ENCODE results near the gene PLCD4.

PLCD4 gene

DNA sequence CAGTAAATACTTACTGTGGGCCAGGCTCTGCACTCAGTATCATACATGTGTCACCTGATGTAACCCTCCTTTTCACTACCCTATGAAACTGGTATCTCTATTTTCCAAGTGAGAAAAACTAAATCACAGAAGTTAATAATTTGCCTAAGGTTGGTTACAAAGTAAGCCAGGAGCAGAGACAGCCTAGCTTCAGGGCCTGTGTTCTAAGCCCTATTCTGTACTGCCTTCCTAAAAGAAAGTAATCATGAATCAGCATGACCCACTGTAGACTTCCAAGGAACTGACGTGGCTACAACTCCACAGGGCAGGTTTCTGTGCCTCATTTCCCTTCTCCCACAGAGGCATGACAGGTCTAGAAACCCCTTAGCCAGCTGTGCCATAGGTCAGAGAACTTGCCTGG is 37.4 kb downstream of the PLCD4 start:
- TF ChIP-seq, protein P1, sequence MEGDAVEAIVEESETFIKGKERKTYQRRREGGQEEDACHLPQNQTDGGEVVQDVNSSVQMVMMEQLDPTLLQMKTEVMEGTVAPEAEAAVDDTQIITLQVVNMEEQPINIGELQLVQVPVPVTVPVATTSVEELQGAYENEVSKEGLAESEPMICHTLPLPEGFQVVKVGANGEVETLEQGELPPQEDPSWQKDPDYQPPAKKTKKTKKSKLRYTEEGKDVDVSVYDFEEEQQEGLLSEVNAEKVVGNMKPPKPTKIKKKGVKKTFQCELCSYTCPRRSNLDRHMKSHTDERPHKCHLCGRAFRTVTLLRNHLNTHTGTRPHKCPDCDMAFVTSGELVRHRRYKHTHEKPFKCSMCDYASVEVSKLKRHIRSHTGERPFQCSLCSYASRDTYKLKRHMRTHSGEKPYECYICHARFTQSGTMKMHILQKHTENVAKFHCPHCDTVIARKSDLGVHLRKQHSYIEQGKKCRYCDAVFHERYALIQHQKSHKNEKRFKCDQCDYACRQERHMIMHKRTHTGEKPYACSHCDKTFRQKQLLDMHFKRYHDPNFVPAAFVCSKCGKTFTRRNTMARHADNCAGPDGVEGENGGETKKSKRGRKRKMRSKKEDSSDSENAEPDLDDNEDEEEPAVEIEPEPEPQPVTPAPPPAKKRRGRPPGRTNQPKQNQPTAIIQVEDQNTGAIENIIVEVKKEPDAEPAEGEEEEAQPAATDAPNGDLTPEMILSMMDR (conservative IDR thresholded peaks at IDR 0.05; ENCODE audit: control insufficient read depth, insufficient read depth, low read depth, low read length): no peak
- DNase-seq (ENCODE audit: low read depth): peak; percentile 87
- H3K4me3 ChIP-seq (ENCODE audit: control insufficient read depth, low read depth, low read length): no peak overlapping the region

DNA sequence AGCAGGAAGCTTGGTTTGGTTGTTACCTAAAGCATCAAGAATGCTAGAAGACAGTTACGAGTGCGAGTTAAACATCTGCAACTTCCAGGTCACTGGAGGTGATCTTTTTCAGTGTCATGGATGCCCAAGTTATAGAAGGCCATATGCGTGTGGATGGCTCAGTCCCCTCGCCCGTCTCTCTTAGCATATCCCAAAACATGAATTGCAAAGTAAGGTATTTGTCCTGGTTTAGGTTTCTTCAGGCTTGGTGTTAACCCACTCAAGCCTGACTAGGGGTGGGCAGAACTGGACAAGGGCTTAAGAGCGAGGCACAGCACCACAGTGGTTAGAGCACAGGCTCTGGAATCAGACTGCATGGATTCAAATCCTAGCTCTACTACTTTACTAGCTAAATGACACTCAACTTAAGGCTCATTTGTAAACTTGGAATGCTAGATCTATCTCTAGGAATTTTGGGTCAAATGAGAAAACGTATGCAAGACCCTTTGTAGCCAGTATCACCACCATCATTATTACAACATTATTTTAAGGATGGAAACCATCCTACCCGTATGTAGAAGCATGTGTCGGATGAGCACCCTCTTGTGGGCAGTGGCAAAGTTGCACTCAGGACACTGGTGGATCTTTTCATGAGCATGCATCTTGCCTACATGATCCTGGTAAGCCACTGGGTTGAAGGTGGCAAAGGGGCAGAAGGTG is 40.5 kb downstream of the PLCD4 start:
- TF ChIP-seq, protein P1 (conservative IDR thresholded peaks at IDR 0.05; ENCODE audit: control insufficient read depth, insufficient read depth, low read depth, low read length): peak; percentile 91
- no peak overlapping the region for H3K4me3 ChIP-seq (ENCODE audit: control insufficient read depth, low read depth, low read length)
- DNase-seq (ENCODE audit: low read depth): peak; percentile 75

DNA sequence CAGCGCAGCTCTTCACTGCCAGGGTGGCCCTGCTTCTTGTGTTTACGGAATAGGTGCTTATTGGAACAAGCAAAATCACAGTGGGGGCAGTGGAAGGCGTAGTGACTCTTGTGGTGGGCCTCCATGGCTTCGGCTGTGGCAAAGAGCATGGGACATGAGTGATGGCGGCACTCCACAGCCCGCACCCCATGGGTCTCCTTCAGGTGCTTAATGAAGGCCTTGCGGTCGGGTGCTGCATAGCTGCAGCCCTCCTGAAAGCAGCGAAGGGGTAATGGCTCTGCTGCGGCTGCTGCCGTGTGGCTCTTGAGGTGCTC is 41.0 kb downstream of the PLCD4 start:
- TF ChIP-seq, protein P1 (conservative IDR thresholded peaks at IDR 0.05; ENCODE audit: control insufficient read depth, insufficient read depth, low read depth, low read length): no peak
- no peak overlapping the region for H3K4me3 ChIP-seq (ENCODE audit: control insufficient read depth, low read depth, low read length)
- no peak for DNase-seq (ENCODE audit: low read depth)

DNA sequence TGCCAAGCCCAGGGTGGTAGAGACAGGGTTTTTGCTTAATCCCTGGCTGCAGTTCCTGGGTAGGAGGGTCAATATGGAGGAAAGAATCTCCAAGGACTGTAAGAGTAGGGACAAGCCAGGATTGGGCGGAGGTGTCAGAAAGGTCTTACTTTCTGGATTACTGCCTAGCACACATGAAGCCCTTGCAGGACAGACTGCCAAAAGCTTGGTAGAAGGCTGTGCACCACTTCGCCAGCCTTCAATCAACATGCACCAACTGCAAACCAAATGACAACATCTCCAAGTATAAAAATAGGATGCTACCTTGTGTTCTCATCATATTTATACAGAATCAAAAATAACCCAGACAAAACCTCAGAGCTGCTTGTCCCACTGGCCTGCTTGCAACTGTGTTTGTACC is 48.1 kb downstream of the PLCD4 start:
- DNase-seq (ENCODE audit: low read depth): no peak

DNA sequence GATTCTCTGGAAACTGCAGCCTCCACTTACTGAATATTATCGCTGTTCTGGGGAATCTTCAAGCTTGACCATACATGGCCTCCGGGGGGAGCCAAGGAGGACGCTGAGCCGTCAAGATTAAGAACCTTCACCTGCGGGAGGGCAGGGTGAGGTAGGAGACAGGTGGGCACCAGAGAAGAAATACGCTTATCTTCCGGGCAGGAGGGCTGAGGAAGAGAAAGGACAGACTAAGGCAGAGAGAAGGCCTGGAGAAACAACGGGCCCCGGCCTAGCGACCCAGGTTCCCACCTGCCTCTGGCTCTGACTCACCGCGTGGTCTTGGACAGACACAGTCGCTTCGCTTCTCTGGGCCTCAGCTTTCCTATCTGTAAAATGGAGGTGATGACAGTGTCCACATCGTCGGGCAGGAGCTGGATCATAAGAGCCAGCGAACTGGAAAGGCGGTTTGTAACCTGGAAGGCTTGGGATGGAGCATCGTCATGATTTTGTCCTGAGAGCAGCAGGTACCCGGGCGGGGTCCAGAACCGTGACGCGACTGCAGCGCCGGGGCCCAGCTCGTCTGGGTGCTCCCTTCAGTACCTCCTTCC is 51.1 kb downstream of the PLCD4 start:
- TF ChIP-seq, protein P1 (conservative IDR thresholded peaks at IDR 0.05; ENCODE audit: control insufficient read depth, insufficient read depth, low read depth, low read length): peak; percentile 41
- peak; percentile 34 for DNase-seq (ENCODE audit: low read depth)
- H3K4me3 ChIP-seq (ENCODE audit: control insufficient read depth, low read depth, low read length): peak overlapping the region; percentile 76

More for the DNA sequence above, 48.1 kb downstream of the PLCD4 start:
- TF ChIP-seq, protein P1 (conservative IDR thresholded peaks at IDR 0.05; ENCODE audit: control insufficient read depth, insufficient read depth, low read depth, low read length): no peak
- H3K4me3 ChIP-seq (ENCODE audit: control insufficient read depth, low read depth, low read length): no peak overlapping the region

DNA sequence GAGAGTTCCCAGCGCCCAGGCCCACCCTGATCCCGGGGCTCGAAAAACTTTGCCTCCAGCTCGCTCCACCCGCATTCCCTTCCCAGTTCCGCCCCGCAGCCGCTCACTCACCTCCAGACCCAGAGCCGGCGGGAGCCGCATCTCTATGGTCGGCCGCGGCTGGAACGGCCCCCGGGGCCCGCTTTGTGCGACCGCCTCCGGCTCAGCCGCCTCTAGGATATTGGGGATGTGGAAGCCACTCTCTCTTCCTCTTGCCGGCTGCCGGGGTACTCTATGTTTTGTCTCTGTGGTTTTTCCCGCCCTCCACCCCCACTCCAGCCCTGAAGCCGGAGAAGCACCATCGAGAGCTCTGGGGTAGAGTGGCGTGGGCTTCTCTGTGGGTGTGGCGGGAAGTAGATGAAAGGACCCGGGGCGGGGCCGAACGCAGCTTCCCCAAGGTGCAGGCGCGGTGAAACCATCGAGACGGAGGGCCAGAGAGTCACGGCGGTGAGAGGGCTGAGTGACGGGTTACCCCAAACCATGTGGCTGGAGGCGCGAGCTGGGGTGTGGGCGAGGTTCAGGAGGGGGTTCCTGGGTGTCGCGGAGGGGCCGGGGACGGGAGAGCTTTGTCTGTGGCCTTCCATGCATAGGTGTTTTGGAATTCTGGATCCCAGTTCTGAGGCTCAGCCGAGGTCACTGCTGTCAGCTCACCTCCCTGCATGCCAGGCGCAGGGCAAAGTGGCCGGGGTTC is 51.7 kb downstream of the PLCD4 start, which contains the start of the genes BCS1L and ZNF142:
TSS of gene BCS1L (plus strand) at position 426 of the 730 bp plus-strand sequence. CDS start 1,305 bp downstream, outside the sequence.
TSS of gene ZNF142 (minus strand) at position 366 of the 730 bp plus-strand sequence. CDS start 3,194 bp downstream, outside the sequence.
- TF ChIP-seq, protein P1 (conservative IDR thresholded peaks at IDR 0.05; ENCODE audit: control insufficient read depth, insufficient read depth, low read depth, low read length): no peak
- DNase-seq (ENCODE audit: low read depth): peak; percentile 81
- peak within 1 kb of the TSS; percentile 76 for H3K4me3 ChIP-seq (ENCODE audit: control insufficient read depth, low read depth, low read length)

All from fibroblast of mammary gland (primary cell).